HAP-1 (cell line): ENCODE results near the gene MAD2L1.

Experiments used
- DNase-seq, 2 experiments: peaks; one replicate each; pipeline ENCODE4 v3.0.0-alpha.2; 2016 to 2020; ENCODE audit warnings: low spot score in 2 of 2
- H3K27me3 ChIP-seq: fragments of 250-450 bp; sonication (Bioruptor Pico); 2 replicates; pipeline ENCODE4 v1.5.1; 2020; ENCODE audit warnings: low read depth, mild to moderate bottlenecking, moderate library complexity
- H3K36me3 ChIP-seq: fragments of 250-450 bp; sonication (Bioruptor Pico); replicated peaks from 2 replicates; pipeline ENCODE4 v1.5.1; 2020; ENCODE audit warnings: mild to moderate bottlenecking
- H3K4me1 ChIP-seq: fragments of 250-450 bp; sonication (Bioruptor Pico); 2 replicates; pipeline ENCODE4 v1.5.1; 2020; ENCODE audit warnings: mild to moderate bottlenecking
- H3K4me3 ChIP-seq: fragments of 250-450 bp; sonication (Bioruptor Pico); 2 replicates; pipeline ENCODE4 v1.5.1; 2020; ENCODE audit warnings: mild to moderate bottlenecking, moderate library complexity
- H3K9me3 ChIP-seq: fragments of 250-450 bp; sonication (Bioruptor Pico); 2 replicates; pipeline ENCODE4 v1.5.1; 2020; ENCODE audit warnings: mild to moderate bottlenecking, moderate library complexity
- in situ Hi-C: fragments of 300-500 bp; cut with MboI; formaldehyde crosslinking; loops from 3 replicates; pipeline ENCODE4 v1.14.3; 2020; ENCODE audit warnings: low sequenced_read_pairs, inconsistent platforms, mixed read lengths

Gene MAD2L1

DNA sequence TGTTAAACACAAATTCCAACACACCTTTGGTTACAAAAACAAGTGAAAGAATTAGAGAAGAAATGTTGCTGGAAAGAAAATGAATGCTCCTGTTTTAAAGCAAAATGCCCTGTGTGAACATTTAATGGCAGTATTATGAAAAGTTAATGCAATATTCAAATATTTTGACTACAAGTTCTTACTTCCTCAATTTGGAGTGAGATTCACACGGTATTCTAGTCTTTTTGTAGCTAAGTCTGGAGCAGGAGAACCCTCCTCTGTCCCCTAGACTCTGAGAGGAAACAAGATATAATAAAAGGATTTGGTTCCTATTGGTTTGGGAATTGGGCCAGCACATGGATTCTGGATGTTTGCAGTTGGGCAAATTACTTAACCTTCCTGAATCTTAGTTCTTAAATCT is 12.7 kb downstream of the MAD2L1 start:
- peaks cover 27% of the 10 kb centered on the region for H3K36me3 ChIP-seq
- DNase-seq, result no peak
- in situ Hi-C loops, result loop anchor here (10.0 kb wide), 1 partner anchor 749 kb away; a partner anchor contains a TSS
- H3K9me3 ChIP-seq, result no peaks in the 10 kb centered on the region
- H3K4me1 ChIP-seq, result no peaks in the 10 kb centered on the region
- H3K4me3 ChIP-seq, result no peak overlapping the region
- H3K27me3 ChIP-seq, result no peaks in the 10 kb centered on the region

GRCh38 chr4:120052856-120053255 is 13.8 kb downstream of the MAD2L1 start:
- no peak overlapping the region for H3K4me3 ChIP-seq
- DNase-seq, result no peak
- H3K36me3 ChIP-seq, result peaks cover 17% of the 10 kb centered on the region
- H3K4me1 ChIP-seq, result no peaks in the 10 kb centered on the region
- no peaks in the 10 kb centered on the region for H3K27me3 ChIP-seq
- in situ Hi-C loops, result loop anchor here (10.0 kb wide), 1 partner anchor 748 kb away; a partner anchor contains a TSS
- H3K9me3 ChIP-seq, result no peaks in the 10 kb centered on the region

DNA sequence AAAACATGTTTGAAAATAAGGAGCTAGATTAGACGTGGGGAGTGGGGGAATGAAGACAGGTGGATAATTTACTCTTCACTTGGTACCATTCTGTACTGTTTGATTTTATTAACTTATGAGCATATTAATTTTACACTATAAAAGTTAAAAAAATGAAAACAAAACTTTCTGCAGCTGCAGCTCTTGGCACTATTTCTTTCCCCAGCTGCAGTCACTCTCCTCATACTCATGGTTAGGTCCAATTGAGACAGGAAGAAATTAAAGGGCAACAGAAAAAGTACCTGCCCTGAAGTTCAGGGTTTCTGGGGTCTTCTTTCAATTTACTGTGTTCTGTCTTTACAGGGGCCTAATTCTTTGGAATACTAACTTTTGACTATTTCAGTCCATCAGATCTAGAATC is 15.4 kb downstream of the MAD2L1 start:
- H3K36me3 ChIP-seq, result peaks cover 11% of the 10 kb centered on the region
- no peaks in the 10 kb centered on the region for H3K27me3 ChIP-seq
- no peak overlapping the region for H3K4me3 ChIP-seq
- no peaks in the 10 kb centered on the region for H3K9me3 ChIP-seq
- in situ Hi-C loops, result loop anchor here (10.0 kb wide), 1 partner anchor 746 kb away; a partner anchor contains a TSS
- no peak for DNase-seq
- H3K4me1 ChIP-seq, result no peaks in the 10 kb centered on the region

DNA sequence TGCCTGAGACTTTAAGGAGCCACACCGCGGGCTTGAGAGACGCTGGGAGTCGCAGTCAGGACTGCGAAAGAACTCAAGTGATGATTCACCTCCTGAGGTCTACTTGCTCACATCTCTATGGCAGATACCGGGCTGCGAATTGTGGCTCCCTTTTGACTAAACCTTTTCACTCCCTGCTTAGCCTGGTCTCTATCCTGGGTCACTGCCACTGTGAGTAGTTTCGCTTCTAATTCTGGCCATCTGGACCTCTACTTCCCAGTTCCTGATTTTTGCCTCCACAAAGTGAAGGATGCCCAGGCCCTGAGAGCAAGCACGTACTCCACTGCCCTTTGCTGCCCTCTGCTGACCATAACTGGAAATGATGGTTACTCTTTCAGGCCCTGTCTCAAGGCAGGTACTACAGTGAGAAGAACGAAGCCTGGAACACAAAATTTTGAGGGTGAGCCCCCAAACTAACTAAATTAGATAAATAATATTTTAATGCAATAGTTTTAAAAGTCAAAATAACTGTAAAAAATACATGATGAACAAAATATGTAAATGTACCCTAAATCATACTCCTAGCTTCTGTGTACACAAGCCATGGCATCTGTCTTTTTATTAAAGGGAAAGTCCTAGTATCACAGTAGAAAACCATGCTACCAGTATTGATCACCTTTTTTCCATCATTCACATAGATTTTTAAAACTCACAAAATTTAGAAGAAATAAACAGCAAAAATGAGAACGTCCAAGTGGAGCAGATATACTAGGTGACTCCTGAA is 16.7 kb downstream of the MAD2L1 start:
- in situ Hi-C loops, result loop anchor here (10.0 to 25.0 kb wide), 2 partner anchors 413 to 745 kb away; partner anchors contain the start of gene PDE5A
- no peak overlapping the region for H3K4me3 ChIP-seq
- no peaks in the 10 kb centered on the region for H3K9me3 ChIP-seq
- H3K27me3 ChIP-seq, result no peaks in the 10 kb centered on the region
- DNase-seq, result peak in 1 of 2 experiments; percentile 88
- H3K36me3 ChIP-seq, result peaks cover 2% of the 10 kb centered on the region
- H3K4me1 ChIP-seq, result no peaks in the 10 kb centered on the region

- Histone ChIP-seq H3K4me1 (no peaks in the 10 kb centered on the region), H3K4me3 (no peak overlapping the region), H3K27me3 (no peaks in the 10 kb centered on the region), H3K36me3 (no peaks in the 10 kb centered on the region), H3K9me3 (no peaks in the 10 kb centered on the region)
- DNase-seq, result no peak
- in situ Hi-C loops, result loop anchor here (25.0 kb wide), 1 partner anchor 407 kb away; the partner anchor contains the start of gene PDE5A
Observed at GRCh38 chr4:120043828-120044227, 22.8 kb downstream of the MAD2L1 start.

DNA sequence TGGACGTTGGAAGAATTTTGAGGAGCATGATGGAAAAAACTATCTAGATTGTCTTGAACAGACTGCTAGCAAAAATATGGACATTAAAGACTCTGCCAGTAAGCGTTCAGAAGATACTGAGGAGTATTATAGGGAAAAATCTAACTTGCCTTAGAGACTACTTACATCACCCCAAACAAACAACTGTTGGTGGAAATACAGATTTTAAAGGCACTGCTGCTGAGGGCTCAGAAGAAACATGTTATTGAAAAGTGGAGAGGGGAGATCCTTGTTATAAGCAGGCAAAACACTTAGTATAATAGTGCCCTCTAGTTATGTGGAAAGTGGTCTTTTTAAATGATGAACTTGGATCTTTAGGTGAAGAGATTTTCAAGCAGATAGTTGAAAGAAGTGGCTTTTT is 29.2 kb downstream of the MAD2L1 start:
- Histone ChIP-seq H3K36me3 (no peaks in the 10 kb centered on the region), H3K27me3 (no peaks in the 10 kb centered on the region), H3K4me1 (no peaks in the 10 kb centered on the region; the same call in 1 of the 2 replicates), H3K9me3 (no peaks in the 10 kb centered on the region), H3K4me3 (no peak overlapping the region)
- in situ Hi-C loops, result loop anchor here (25.0 kb wide), 1 partner anchor 400 kb away; the partner anchor contains the start of gene PDE5A
- no peak for DNase-seq

GRCh38 chr4:120034913-120035312 is 31.7 kb downstream of the MAD2L1 start:
- Histone ChIP-seq H3K9me3 (no peaks in the 10 kb centered on the region), H3K27me3 (no peaks in the 10 kb centered on the region), H3K4me3 (no peak overlapping the region), H3K36me3 (no peaks in the 10 kb centered on the region), H3K4me1 (no peaks in the 10 kb centered on the region; the same call in 1 of the 2 replicates)
- in situ Hi-C loops, result loop anchor here (25.0 kb wide), 1 partner anchor 398 kb away; the partner anchor contains the start of gene PDE5A
- no peak for DNase-seq

- Histone ChIP-seq H3K4me3 (no peak overlapping the region), H3K27me3 (no peaks in the 10 kb centered on the region), H3K4me1 (no peaks in the 10 kb centered on the region), H3K36me3 (no peaks in the 10 kb centered on the region), H3K9me3 (no peaks in the 10 kb centered on the region)
- in situ Hi-C loops, result loop anchor here (25.0 kb wide), 1 partner anchor 390 kb away; the partner anchor contains the start of gene PDE5A
- DNase-seq, result no peak
Observed at GRCh38 chr4:120026853-120027252, 39.8 kb downstream of the MAD2L1 start.

DNA sequence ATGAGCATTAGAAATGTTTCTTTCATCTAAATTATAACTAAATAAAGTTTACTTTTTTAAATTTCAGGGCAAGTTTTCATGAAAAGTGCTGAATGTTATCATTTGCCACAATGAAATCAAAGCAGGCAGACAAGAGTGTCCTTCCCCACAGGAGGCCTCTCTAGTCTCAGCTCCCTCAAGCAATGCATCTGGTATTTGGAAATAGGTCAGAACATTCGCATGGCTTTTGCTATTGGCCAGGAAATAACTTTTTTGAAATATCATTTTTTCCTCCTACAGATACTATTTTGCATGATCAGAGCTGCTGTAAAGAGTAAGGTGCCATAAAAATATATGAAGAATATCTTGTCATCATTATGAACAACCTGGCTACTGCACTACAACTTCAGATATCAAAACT is 41.1 kb downstream of the MAD2L1 start:
- in situ Hi-C loops, result loop anchor here (25.0 kb wide), 1 partner anchor 388 kb away; the partner anchor contains the start of gene PDE5A
- Histone ChIP-seq H3K4me3 (no peak overlapping the region), H3K36me3 (no peaks in the 10 kb centered on the region), H3K9me3 (no peaks in the 10 kb centered on the region), H3K27me3 (no peaks in the 10 kb centered on the region), H3K4me1 (no peaks in the 10 kb centered on the region)
- no peak for DNase-seq

GRCh38 chr4:120018786-120019185 is 47.9 kb downstream of the MAD2L1 start:
- H3K27me3 ChIP-seq, result no peaks in the 10 kb centered on the region
- H3K4me1 ChIP-seq, result no peaks in the 10 kb centered on the region
- no peaks in the 10 kb centered on the region for H3K9me3 ChIP-seq
- no peak overlapping the region for H3K4me3 ChIP-seq
- DNase-seq, result no peak
- in situ Hi-C loops, result no loop called here
- no peaks in the 10 kb centered on the region for H3K36me3 ChIP-seq

- in situ Hi-C loops, result no loop called here
- H3K27me3 ChIP-seq, result no peaks in the 10 kb centered on the region
- no peak for DNase-seq
- no peaks in the 10 kb centered on the region for H3K9me3 ChIP-seq
- H3K4me3 ChIP-seq, result no peak overlapping the region
- H3K4me1 ChIP-seq, result no peaks in the 10 kb centered on the region
- no peaks in the 10 kb centered on the region for H3K36me3 ChIP-seq
Observed at GRCh38 chr4:120017939-120018692, 48.5 kb downstream of the MAD2L1 start.

- Histone ChIP-seq H3K4me3 (no peak overlapping the region), H3K27me3 (no peaks in the 10 kb centered on the region), H3K36me3 (no peaks in the 10 kb centered on the region), H3K9me3 (no peaks in the 10 kb centered on the region), H3K4me1 (no peaks in the 10 kb centered on the region)
- DNase-seq, result no peak
- in situ Hi-C loops, result no loop called here
Observed at GRCh38 chr4:120011725-120012124, 54.9 kb downstream of the MAD2L1 start.

DNA sequence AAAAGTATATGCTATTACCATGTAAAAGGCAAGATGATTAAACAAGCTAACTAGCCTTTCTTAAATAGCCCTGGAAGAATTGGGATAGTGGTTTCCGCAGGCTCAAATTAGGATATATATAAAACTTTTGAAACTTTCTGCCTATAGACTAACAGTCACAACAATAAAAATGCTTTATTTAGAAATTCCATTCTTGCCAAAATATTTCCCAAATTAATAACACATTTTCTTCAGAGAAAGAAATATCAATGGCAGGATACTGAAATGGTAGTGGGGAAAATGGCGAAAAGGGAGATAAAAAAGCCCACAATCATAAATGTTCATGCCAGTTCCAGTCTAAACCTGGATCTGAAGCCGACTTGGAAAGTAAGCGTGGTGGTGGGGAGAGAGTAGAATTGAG is 56.0 kb downstream of the MAD2L1 start:
- DNase-seq, result no peak
- H3K27me3 ChIP-seq, result no peaks in the 10 kb centered on the region
- in situ Hi-C loops, result no loop called here
- no peaks in the 10 kb centered on the region for H3K9me3 ChIP-seq
- H3K4me3 ChIP-seq, result no peak overlapping the region
- no peaks in the 10 kb centered on the region for H3K4me1 ChIP-seq
- H3K36me3 ChIP-seq, result no peaks in the 10 kb centered on the region

- DNase-seq, result no peak
- Histone ChIP-seq H3K36me3 (no peaks in the 10 kb centered on the region), H3K4me1 (no peaks in the 10 kb centered on the region), H3K9me3 (no peaks in the 10 kb centered on the region), H3K4me3 (no peak overlapping the region), H3K27me3 (no peaks in the 10 kb centered on the region)
- in situ Hi-C loops, result no loop called here
Observed at GRCh38 chr4:120009731-120010130, 56.9 kb downstream of the MAD2L1 start.
